MM.1S (cell line): ENCODE measurements around the gene RYK.

Experiments used
- EZH2phosphoT487 ChIP-seq: fragments of 300-600 bp; sonication (generic); IDR thresholded peaks from 2 replicates; pipeline ENCODE4 v1.6.1; 2018; ENCODE audit warnings: antibody characterized with exemption, low read length
- TF ChIP-seq, protein P1 (sequence below): fragments of 300-600 bp; sonication (generic); IDR thresholded peaks from 2 replicates; pipeline ENCODE4 v1.5.1; 2016; ENCODE audit warnings: antibody characterized with exemption, low read length, mixed read lengths

DNA sequence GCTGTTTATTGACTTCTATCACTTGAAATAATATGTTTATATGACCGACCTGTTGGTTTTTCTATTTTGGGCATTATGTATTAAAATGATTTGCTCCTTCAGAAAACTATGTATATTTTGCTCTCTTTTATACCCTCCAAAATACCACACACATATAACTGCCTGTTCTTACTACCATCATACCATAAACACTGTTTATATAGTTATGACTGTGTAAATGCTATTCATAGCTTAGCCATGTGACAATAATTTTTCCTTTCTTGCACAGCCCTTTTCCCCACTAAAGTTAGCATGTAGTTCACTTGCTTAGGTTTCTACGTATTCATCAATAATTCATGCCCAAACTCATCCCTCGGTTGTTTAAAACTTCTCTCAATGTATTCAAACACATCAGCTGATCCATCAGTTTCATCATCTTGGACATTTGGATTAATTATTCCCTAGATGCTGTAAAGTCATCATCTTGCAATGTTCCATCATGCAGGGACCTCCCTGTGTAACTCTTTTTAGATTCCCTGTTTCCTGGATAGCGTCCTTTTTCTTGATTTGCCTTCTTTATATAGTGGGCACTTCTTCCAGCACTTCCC, 8.2 kb upstream of the RYK start:
- TF ChIP-seq, protein P1, sequence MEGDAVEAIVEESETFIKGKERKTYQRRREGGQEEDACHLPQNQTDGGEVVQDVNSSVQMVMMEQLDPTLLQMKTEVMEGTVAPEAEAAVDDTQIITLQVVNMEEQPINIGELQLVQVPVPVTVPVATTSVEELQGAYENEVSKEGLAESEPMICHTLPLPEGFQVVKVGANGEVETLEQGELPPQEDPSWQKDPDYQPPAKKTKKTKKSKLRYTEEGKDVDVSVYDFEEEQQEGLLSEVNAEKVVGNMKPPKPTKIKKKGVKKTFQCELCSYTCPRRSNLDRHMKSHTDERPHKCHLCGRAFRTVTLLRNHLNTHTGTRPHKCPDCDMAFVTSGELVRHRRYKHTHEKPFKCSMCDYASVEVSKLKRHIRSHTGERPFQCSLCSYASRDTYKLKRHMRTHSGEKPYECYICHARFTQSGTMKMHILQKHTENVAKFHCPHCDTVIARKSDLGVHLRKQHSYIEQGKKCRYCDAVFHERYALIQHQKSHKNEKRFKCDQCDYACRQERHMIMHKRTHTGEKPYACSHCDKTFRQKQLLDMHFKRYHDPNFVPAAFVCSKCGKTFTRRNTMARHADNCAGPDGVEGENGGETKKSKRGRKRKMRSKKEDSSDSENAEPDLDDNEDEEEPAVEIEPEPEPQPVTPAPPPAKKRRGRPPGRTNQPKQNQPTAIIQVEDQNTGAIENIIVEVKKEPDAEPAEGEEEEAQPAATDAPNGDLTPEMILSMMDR: no peak
- no peak for TF ChIP-seq EZH2phosphoT487
